ENCODE measurements around the gene POM121. TPM values are rescaled to one million over a fixed set of nuclear protein-coding genes. Genes with fewer than 3 reads are reported as not detected.
"Not testable (repeated sequence)": the region's sequence is repeated elsewhere in the genome, so short reads cannot be mapped to it uniquely, and the experiment has no call there.

The POM121 gene
- total RNA-seq, 2 donors from 2014 or later = 51.6 to 56.0 TPM

GRCh38 chr7:72919256-72919775 is 5.6 kb upstream of the POM121 start:
- H3K4me3 ChIP-seq (ENCODE audit: low read length) = no peak overlapping the region
- no peak for TF ChIP-seq CTCF (conservative IDR thresholded peaks at IDR 0.05)
- H3K4me1 Mint-ChIP-seq = peaks cover 4% of the 10 kb centered on the region
- H3K36me3 Mint-ChIP-seq (ENCODE audit: low read depth) = peaks cover 27% of the 10 kb centered on the region
- no peak overlapping the region for H3K9ac ChIP-seq (ENCODE audit: extremely low read depth, low read length, poor library complexity, severe bottlenecking)
- no peak overlapping the region for H3K27ac ChIP-seq (ENCODE audit: low read depth, low read length)
- no peaks in the 10 kb centered on the region for H3K4me1 ChIP-seq (ENCODE audit: control insufficient read depth, insufficient read depth, low read length)
- H3K9me3 ChIP-seq (ENCODE audit: control insufficient read depth, low read length) = no peaks in the 10 kb centered on the region
- no peak overlapping the region for H3K27ac Mint-ChIP-seq
- DNase-seq = no peak
- H3K27me3 ChIP-seq (ENCODE audit: control insufficient read depth, insufficient read depth, low read length, poor library complexity, severe bottlenecking) = no peaks in the 10 kb centered on the region
- whole genome bisulfite sequencing, 2 experiments (ENCODE audit: insufficient coverage in 1 of 2, insufficient read length in 1 of 2) = 95 to 98% methylated on average over 4 of the region's 4 CpGs
- peaks cover 4% of the 10 kb centered on the region for H3K36me3 ChIP-seq (ENCODE audit: control insufficient read depth, insufficient read depth, low read length)
- H3K4me3 Mint-ChIP-seq = no peak overlapping the region
- no peaks in the 10 kb centered on the region for H3K27me3 Mint-ChIP-seq (ENCODE audit: insufficient read depth)
- no peaks in the 10 kb centered on the region for H3K9me3 Mint-ChIP-seq

GRCh38 chr7:72924386-72924732 is 536 bp upstream of the POM121 start:
- no peaks in the 10 kb centered on the region for H3K9me3 Mint-ChIP-seq
- no peaks in the 10 kb centered on the region for H3K27me3 Mint-ChIP-seq (ENCODE audit: insufficient read depth)
- peaks cover 32% of the 10 kb centered on the region for H3K36me3 ChIP-seq (ENCODE audit: control insufficient read depth, insufficient read depth, low read length)
- peaks cover 8% of the 10 kb centered on the region for H3K4me1 Mint-ChIP-seq
- peak overlapping the region; percentile 99 for H3K27ac Mint-ChIP-seq
- H3K4me3 ChIP-seq (ENCODE audit: low read length) = peak overlapping the region; percentile 99
- peaks cover 9% of the 10 kb centered on the region for H3K4me1 ChIP-seq (ENCODE audit: control insufficient read depth, insufficient read depth, low read length)
- H3K4me3 Mint-ChIP-seq = peak overlapping the region; percentile 86
- 0 to 1% methylated on average over 3 to 5 of the region's 5 CpGs for WGBS, 2 experiments (ENCODE audit: insufficient coverage in 1 of 2, insufficient read length in 1 of 2)
- H3K27ac ChIP-seq (ENCODE audit: low read depth, low read length) = peak overlapping the region; percentile 89
- H3K9me3 ChIP-seq (ENCODE audit: control insufficient read depth, low read length) = no peaks in the 10 kb centered on the region
- no peaks in the 10 kb centered on the region for H3K27me3 ChIP-seq (ENCODE audit: control insufficient read depth, insufficient read depth, low read length, poor library complexity, severe bottlenecking)
- peaks cover 38% of the 10 kb centered on the region for H3K36me3 Mint-ChIP-seq (ENCODE audit: low read depth)
- no peak for TF ChIP-seq CTCF (conservative IDR thresholded peaks at IDR 0.05)
- H3K9ac ChIP-seq (ENCODE audit: extremely low read depth, low read length, poor library complexity, severe bottlenecking) = peak overlapping the region; percentile 98
- no peak for DNase-seq

GRCh38 chr7:72925546-72926120 is 738 bp downstream of the POM121 start:
- H3K4me1 ChIP-seq (ENCODE audit: control insufficient read depth, insufficient read depth, low read length) = peaks cover 9% of the 10 kb centered on the region
- peaks cover 8% of the 10 kb centered on the region for H3K4me1 Mint-ChIP-seq
- H3K36me3 Mint-ChIP-seq (ENCODE audit: low read depth) = peaks cover 45% of the 10 kb centered on the region
- peak overlapping the region; percentile 88 for H3K27ac ChIP-seq (ENCODE audit: low read depth, low read length)
- H3K27me3 Mint-ChIP-seq (ENCODE audit: insufficient read depth) = no peaks in the 10 kb centered on the region
- H3K9me3 ChIP-seq (ENCODE audit: control insufficient read depth, low read length) = no peaks in the 10 kb centered on the region
- peak overlapping the region; percentile 98 for H3K9ac ChIP-seq (ENCODE audit: extremely low read depth, low read length, poor library complexity, severe bottlenecking)
- H3K36me3 ChIP-seq (ENCODE audit: control insufficient read depth, insufficient read depth, low read length) = peaks cover 45% of the 10 kb centered on the region
- H3K4me3 Mint-ChIP-seq = peak overlapping the region; percentile 86
- no peak for TF ChIP-seq CTCF (conservative IDR thresholded peaks at IDR 0.05)
- 3 to 31% methylated on average over 2 to 24 of the region's 35 CpGs for WGBS, 2 experiments (ENCODE audit: insufficient coverage in 1 of 2, insufficient read length in 1 of 2)
- DNase-seq = peak; percentile 51
- H3K4me3 ChIP-seq (ENCODE audit: low read length) = peak overlapping the region; percentile 99
- H3K27me3 ChIP-seq (ENCODE audit: control insufficient read depth, insufficient read depth, low read length, poor library complexity, severe bottlenecking) = no peaks in the 10 kb centered on the region
- H3K9me3 Mint-ChIP-seq = no peaks in the 10 kb centered on the region
- peak overlapping the region; percentile 94 for H3K27ac Mint-ChIP-seq

- H3K4me3 ChIP-seq (ENCODE audit: low read length); H3K9me3 Mint-ChIP-seq; H3K27ac Mint-ChIP-seq; H3K27me3 Mint-ChIP-seq (ENCODE audit: insufficient read depth); H3K4me3 Mint-ChIP-seq; H3K9me3 ChIP-seq (ENCODE audit: control insufficient read depth, low read length); H3K4me1 ChIP-seq (ENCODE audit: control insufficient read depth, insufficient read depth, low read length); H3K27me3 ChIP-seq (ENCODE audit: control insufficient read depth, insufficient read depth, low read length, poor library complexity, severe bottlenecking); H3K27ac ChIP-seq (ENCODE audit: low read depth, low read length); H3K9ac ChIP-seq (ENCODE audit: extremely low read depth, low read length, poor library complexity, severe bottlenecking); H3K4me1 Mint-ChIP-seq: not testable (repeated sequence)
- H3K36me3 ChIP-seq (ENCODE audit: control insufficient read depth, insufficient read depth, low read length) = peaks cover 50% of the 10 kb centered on the region
- H3K36me3 Mint-ChIP-seq (ENCODE audit: low read depth) = peaks cover 51% of the 10 kb centered on the region
- DNase-seq = peak; percentile 13
- 94 to 95% methylated on average over 3 to 6 of the region's 6 CpGs for WGBS, 2 experiments (ENCODE audit: insufficient coverage in 1 of 2, insufficient read length in 1 of 2)
Observed at GRCh38 chr7:72927791-72928190, 2.9 kb downstream of the POM121 start.

Data from endodermal cell (in vitro differentiated cells).